Measurements from ENCODE around the gene TNFSF11. TPM values are rescaled to one million over a fixed set of nuclear protein-coding genes. Genes with fewer than 3 reads are reported as not detected.

Gene TNFSF11
- total and polyA plus RNA-seq, 7 experiments from 2014 or later = 0.13 to 0.44 TPM; not detected in 5

- no peak for ATAC-seq
- no peak overlapping the region for H3K27ac ChIP-seq (ENCODE audit: low read depth, low read length)
- no peaks in the 10 kb centered on the region for H3K36me3 Mint-ChIP-seq
- no peaks in the 10 kb centered on the region for H3K27me3 ChIP-seq (ENCODE audit: control insufficient read depth in 2 of 2, insufficient read depth in 2 of 2, low read length in 2 of 2)
- H3K4me3 Mint-ChIP-seq = no peak overlapping the region
- POLR2A ChIA-PET = no interaction called here
- H3K4me1 Mint-ChIP-seq = peaks cover 6 to 11% (median 9%) of the 10 kb centered on the region in 7 donors
- H3K27ac Mint-ChIP-seq = no peak overlapping the region
- H3K4me3 ChIP-seq (ENCODE audit: low read length) = no peak overlapping the region
- no peaks in the 10 kb centered on the region for H3K36me3 ChIP-seq (ENCODE audit: control insufficient read depth in 2 of 3, insufficient read depth in 3 of 3, low read length in 3 of 3)
- H3K4me1 ChIP-seq (ENCODE audit: control insufficient read depth in 2 of 2, insufficient read depth in 2 of 2, low read length in 2 of 2) = peaks cover 0 to 4% of the 10 kb centered on the region in 2 donors
- intact Hi-C loops (cut with micrococcal nuclease) = no loop called here
- peaks cover 0 to 13% (median 0%) of the 10 kb centered on the region in 11 donors for H3K9me3 Mint-ChIP-seq
- DNase-seq = no peak
- CTCF ChIA-PET = interaction anchor here (0.7 kb wide), 1 partner anchor 138 kb away, joined by 3 read pairs; no protein-coding TSS in a partner anchor
- no peaks in the 10 kb centered on the region for H3K9me3 ChIP-seq (ENCODE audit: control insufficient read depth in 2 of 3, low read length in 3 of 3)
- peaks cover 0 to 5% (median 0%) of the 10 kb centered on the region in 5 donors for H3K27me3 Mint-ChIP-seq
Measured at GRCh38 chr13:42533336-42533591, 40.7 kb upstream of the TNFSF11 start.

- Histone ChIP-seq H3K4me1 (ENCODE audit: control insufficient read depth in 2 of 2, insufficient read depth in 2 of 2, low read length in 2 of 2) (peaks cover 0 to 4% of the 10 kb centered on the region in 2 donors), H3K36me3 (ENCODE audit: control insufficient read depth in 2 of 3, insufficient read depth in 3 of 3, low read length in 3 of 3) (no peaks in the 10 kb centered on the region), H3K27me3 (ENCODE audit: control insufficient read depth in 2 of 2, insufficient read depth in 2 of 2, low read length in 2 of 2) (no peaks in the 10 kb centered on the region), H3K27ac (ENCODE audit: low read depth, low read length) (no peak overlapping the region), H3K4me3 (ENCODE audit: low read length) (no peak overlapping the region), H3K9me3 (ENCODE audit: control insufficient read depth in 2 of 3, low read length in 3 of 3) (no peaks in the 10 kb centered on the region)
- Mint-ChIP-seq H3K4me1 (peaks cover 6 to 11% (median 9%) of the 10 kb centered on the region in 7 donors), H3K9me3 (peaks cover 0 to 13% (median 0%) of the 10 kb centered on the region in 11 donors), H3K27ac (no peak overlapping the region), H3K4me3 (no peak overlapping the region), H3K27me3 (peaks cover 0 to 5% (median 0%) of the 10 kb centered on the region in 5 donors), H3K36me3 (no peaks in the 10 kb centered on the region)
- ATAC-seq (no peak), DNase-seq (no peak)
- ChIA-PET POLR2A (no interaction called here), CTCF (no interaction called here)
- intact Hi-C loops (cut with micrococcal nuclease) = no loop called here
Measured at GRCh38 chr13:42534785-42535184, 39.2 kb upstream of the TNFSF11 start.

- no peak overlapping the region for H3K4me3 Mint-ChIP-seq
- peaks cover 0 to 5% (median 0%) of the 10 kb centered on the region in 5 donors for H3K27me3 Mint-ChIP-seq
- no peak overlapping the region for H3K27ac ChIP-seq (ENCODE audit: low read depth, low read length)
- ChIA-PET POLR2A (no interaction called here), CTCF (no interaction called here)
- DNase-seq (no peak), ATAC-seq (no peak)
- H3K36me3 ChIP-seq (ENCODE audit: control insufficient read depth in 2 of 3, insufficient read depth in 3 of 3, low read length in 3 of 3) = no peaks in the 10 kb centered on the region
- no peak overlapping the region for H3K4me3 ChIP-seq (ENCODE audit: low read length)
- no peak overlapping the region for H3K27ac Mint-ChIP-seq
- H3K4me1 ChIP-seq (ENCODE audit: control insufficient read depth in 2 of 2, insufficient read depth in 2 of 2, low read length in 2 of 2) = no peaks in the 10 kb centered on the region
- H3K9me3 ChIP-seq (ENCODE audit: control insufficient read depth in 2 of 3, low read length in 3 of 3) = no peaks in the 10 kb centered on the region
- peaks cover 0 to 3% (median 0%) of the 10 kb centered on the region in 7 donors for H3K4me1 Mint-ChIP-seq
- H3K9me3 Mint-ChIP-seq = peaks cover 0 to 10% (median 0%) of the 10 kb centered on the region in 11 donors
- intact Hi-C loops (cut with micrococcal nuclease) = no loop called here
- H3K36me3 Mint-ChIP-seq = peaks cover 0 to 1% (median 0%) of the 10 kb centered on the region in 5 donors
- H3K27me3 ChIP-seq (ENCODE audit: control insufficient read depth in 2 of 2, insufficient read depth in 2 of 2, low read length in 2 of 2) = no peaks in the 10 kb centered on the region
Measured at GRCh38 chr13:42538996-42539395, 35.0 kb upstream of the TNFSF11 start.

GRCh38 chr13:42539670-42540069, 34.3 kb upstream of the TNFSF11 start:
- ATAC-seq (no peak), DNase-seq (no peak)
- POLR2A ChIA-PET = no interaction called here
- no peaks in the 10 kb centered on the region for H3K27me3 ChIP-seq (ENCODE audit: control insufficient read depth in 2 of 2, insufficient read depth in 2 of 2, low read length in 2 of 2)
- peaks cover 0 to 6% (median 0%) of the 10 kb centered on the region in 11 donors for H3K9me3 Mint-ChIP-seq
- peaks cover 0 to 3% (median 0%) of the 10 kb centered on the region in 7 donors for H3K4me1 Mint-ChIP-seq
- CTCF ChIA-PET = no interaction called here
- no peaks in the 10 kb centered on the region for H3K36me3 ChIP-seq (ENCODE audit: control insufficient read depth in 2 of 3, insufficient read depth in 3 of 3, low read length in 3 of 3)
- no peaks in the 10 kb centered on the region for H3K4me1 ChIP-seq (ENCODE audit: control insufficient read depth in 2 of 2, insufficient read depth in 2 of 2, low read length in 2 of 2)
- intact Hi-C loops (cut with micrococcal nuclease) = no loop called here
- H3K4me3 ChIP-seq (ENCODE audit: low read length) = no peak overlapping the region
- peaks cover 0 to 1% (median 0%) of the 10 kb centered on the region in 5 donors for H3K36me3 Mint-ChIP-seq
- no peak overlapping the region for H3K27ac Mint-ChIP-seq
- H3K27ac ChIP-seq (ENCODE audit: low read depth, low read length) = no peak overlapping the region
- H3K27me3 Mint-ChIP-seq = peaks cover 0 to 5% (median 0%) of the 10 kb centered on the region in 5 donors
- H3K4me3 Mint-ChIP-seq = no peak overlapping the region
- no peaks in the 10 kb centered on the region for H3K9me3 ChIP-seq (ENCODE audit: control insufficient read depth in 2 of 3, low read length in 3 of 3)

GRCh38 chr13:42543215-42543797, 30.6 kb upstream of the TNFSF11 start:
- no peak overlapping the region for H3K4me3 Mint-ChIP-seq
- no peak overlapping the region for H3K27ac Mint-ChIP-seq
- Histone ChIP-seq H3K4me3 (ENCODE audit: low read length) (no peak overlapping the region), H3K9me3 (ENCODE audit: control insufficient read depth in 2 of 3, low read length in 3 of 3) (no peaks in the 10 kb centered on the region), H3K4me1 (ENCODE audit: control insufficient read depth in 2 of 2, insufficient read depth in 2 of 2, low read length in 2 of 2) (no peaks in the 10 kb centered on the region), H3K36me3 (ENCODE audit: control insufficient read depth in 2 of 3, insufficient read depth in 3 of 3, low read length in 3 of 3) (no peaks in the 10 kb centered on the region), H3K27me3 (ENCODE audit: control insufficient read depth in 2 of 2, insufficient read depth in 2 of 2, low read length in 2 of 2) (no peaks in the 10 kb centered on the region), H3K27ac (ENCODE audit: low read depth, low read length) (no peak overlapping the region)
- H3K4me1 Mint-ChIP-seq = peaks cover 0 to 4% (median 0%) of the 10 kb centered on the region in 7 donors
- peaks cover 0 to 1% (median 0%) of the 10 kb centered on the region in 5 donors for H3K36me3 Mint-ChIP-seq
- H3K9me3 Mint-ChIP-seq = no peaks in the 10 kb centered on the region
- DNase-seq = no peak
- no peaks in the 10 kb centered on the region for H3K27me3 Mint-ChIP-seq
- ChIA-PET POLR2A (no interaction called here), CTCF (no interaction called here)
- ATAC-seq = no peak
- intact Hi-C loops (cut with micrococcal nuclease) = no loop called here

- ChIA-PET POLR2A (no interaction called here), CTCF (no interaction called here)
- H3K4me1 Mint-ChIP-seq = peaks cover 0 to 10% (median 0%) of the 10 kb centered on the region in 7 donors
- intact Hi-C loops (cut with micrococcal nuclease) = no loop called here
- H3K36me3 Mint-ChIP-seq = peaks cover 0 to 1% (median 0%) of the 10 kb centered on the region in 5 donors
- H3K27ac Mint-ChIP-seq = peak overlapping the region in 1 of 9 donors; percentile 53
- DNase-seq (no peak), ATAC-seq (no peak)
- no peaks in the 10 kb centered on the region for H3K27me3 ChIP-seq (ENCODE audit: control insufficient read depth in 2 of 2, insufficient read depth in 2 of 2, low read length in 2 of 2)
- H3K27ac ChIP-seq (ENCODE audit: low read depth, low read length) = no peak overlapping the region
- H3K4me3 Mint-ChIP-seq = no peak overlapping the region
- no peak overlapping the region for H3K4me3 ChIP-seq (ENCODE audit: low read length)
- no peaks in the 10 kb centered on the region for H3K4me1 ChIP-seq (ENCODE audit: control insufficient read depth in 2 of 2, insufficient read depth in 2 of 2, low read length in 2 of 2)
- no peaks in the 10 kb centered on the region for H3K9me3 Mint-ChIP-seq
- H3K36me3 ChIP-seq (ENCODE audit: control insufficient read depth in 2 of 3, insufficient read depth in 3 of 3, low read length in 3 of 3) = no peaks in the 10 kb centered on the region
- no peaks in the 10 kb centered on the region for H3K9me3 ChIP-seq (ENCODE audit: control insufficient read depth in 2 of 3, low read length in 3 of 3)
- no peaks in the 10 kb centered on the region for H3K27me3 Mint-ChIP-seq
Measured at GRCh38 chr13:42544246-42544926, 29.6 kb upstream of the TNFSF11 start.

- Mint-ChIP-seq H3K9me3 (no peaks in the 10 kb centered on the region), H3K27me3 (no peaks in the 10 kb centered on the region), H3K36me3 (peaks cover 0 to 1% (median 0%) of the 10 kb centered on the region in 5 donors), H3K4me1 (peaks cover 0 to 20% (median 0%) of the 10 kb centered on the region in 7 donors), H3K4me3 (no peak overlapping the region), H3K27ac (no peak overlapping the region)
- intact Hi-C loops (cut with micrococcal nuclease) = no loop called here
- no peak for ATAC-seq
- ChIA-PET CTCF (no interaction called here), POLR2A (no interaction called here)
- Histone ChIP-seq H3K36me3 (ENCODE audit: control insufficient read depth in 2 of 3, insufficient read depth in 3 of 3, low read length in 3 of 3) (no peaks in the 10 kb centered on the region), H3K4me1 (ENCODE audit: control insufficient read depth in 2 of 2, insufficient read depth in 2 of 2, low read length in 2 of 2) (no peaks in the 10 kb centered on the region), H3K9me3 (ENCODE audit: control insufficient read depth in 2 of 3, low read length in 3 of 3) (no peaks in the 10 kb centered on the region), H3K27ac (ENCODE audit: low read depth, low read length) (no peak overlapping the region), H3K4me3 (ENCODE audit: low read length) (no peak overlapping the region), H3K27me3 (ENCODE audit: control insufficient read depth in 2 of 2, insufficient read depth in 2 of 2, low read length in 2 of 2) (no peaks in the 10 kb centered on the region)
- DNase-seq = no peak
Measured at GRCh38 chr13:42545842-42546241, 28.1 kb upstream of the TNFSF11 start.

Data from naive thymus-derived CD4-positive, alpha-beta T cell (primary cell).